ENCODE data around the gene SSR4. TPM values are rescaled to one million over a fixed set of nuclear protein-coding genes. Genes with fewer than 3 reads are reported as not detected.

Gene SSR4
- total RNA-seq, 1 experiment from 2014 or later = 203 TPM

- no peaks in the 10 kb centered on the region for H3K27me3 Mint-ChIP-seq (ENCODE audit: low read depth)
- POLR2A ChIA-PET = interaction anchor here (1.1 kb wide), 1 partner anchor 112 kb away, joined by 3 read pairs; no protein-coding TSS in a partner anchor
These were observed 27.4 kb upstream of the SSR4 start for GRCh38 chrX:153766871-153767673.

More at GRCh38 chrX:153766871-153767673, 27.4 kb upstream of the SSR4 start:
- no peaks in the 10 kb centered on the region for H3K9me3 Mint-ChIP-seq
- CTCF ChIA-PET = interaction anchor here (0.6 to 3.6 kb wide), 12 partner anchors 11 to 180 kb away, joined by 3 to 14 read pairs (median 4); partner anchors contain the start of gene L1CAM
- ATAC-seq = no peak; the same call in 1 of the 2 replicates
- H3K36me3 Mint-ChIP-seq = no peaks in the 10 kb centered on the region
- DNase-seq (ENCODE audit: low spot score) = no peak
- no peak overlapping the region for H3K4me3 Mint-ChIP-seq
- peaks cover 3% of the 10 kb centered on the region; the same call in 1 of the 2 replicates for H3K4me1 Mint-ChIP-seq
- TF ChIP-seq AFF4 (CRISPR knock-in tag; IDR thresholded peaks at IDR 0.05; ENCODE audit: borderline replicate concordance) (no peak), ZNF138 (CRISPR knock-in tag; conservative IDR thresholded peaks at IDR 0.05) (no peak), FOXP4 (CRISPR knock-in tag; IDR thresholded peaks at IDR 0.05) (no peak), MXD4 (CRISPR knock-in tag; IDR thresholded peaks at IDR 0.05; ENCODE audit: borderline replicate concordance) (no peak), CDX4 (CRISPR knock-in tag; IDR thresholded peaks at IDR 0.05; ENCODE audit: borderline replicate concordance) (no peak), NFATC4 (CRISPR knock-in tag; IDR thresholded peaks at IDR 0.05) (no peak), ZNF281 (CRISPR knock-in tag; IDR thresholded peaks at IDR 0.05) (no peak), SMAD4 (CRISPR knock-in tag; IDR thresholded peaks at IDR 0.05) (no peak), FOXK1 (CRISPR knock-in tag; IDR thresholded peaks at IDR 0.05) (no peak), ZNF263 (CRISPR knock-in tag; IDR thresholded peaks at IDR 0.05; ENCODE audit: low read depth) (no peak), TCF7 (CRISPR knock-in tag; IDR thresholded peaks at IDR 0.05; ENCODE audit: low read depth) (no peak), ZNF423 (CRISPR knock-in tag; IDR thresholded peaks at IDR 0.05) (no peak), ZNF317 (CRISPR knock-in tag; IDR thresholded peaks at IDR 0.05; ENCODE audit: borderline replicate concordance, low read depth) (no peak), FOXJ3 (CRISPR knock-in tag; IDR thresholded peaks at IDR 0.05; ENCODE audit: borderline replicate concordance) (no peak), JAZF1 (CRISPR knock-in tag; IDR thresholded peaks at IDR 0.05) (no peak), RORB (CRISPR knock-in tag; IDR thresholded peaks at IDR 0.05) (no peak)
- H3K27ac Mint-ChIP-seq = no peak overlapping the region

All from WTC11 (cell line).